H1 (cell line): ENCODE measurements around the gene MRPL32. TPM values are rescaled to one million over a fixed set of nuclear protein-coding genes. Genes with fewer than 3 reads are reported as not detected.

ENCODE experiments used
- CTCF ChIA-PET: fragments of 300-600 bp; sonication (Branson Sonifier 250); formaldehyde crosslinking; loops from one replicate; lab custom pipeline; 2021; ENCODE audit not compliant: partially characterized antibody; lab: Charles Lee
- POLR2A ChIA-PET: fragments of 300-600 bp; sonication (Branson Sonifier 250); formaldehyde crosslinking; loops from one replicate; lab custom pipeline; 2021; ENCODE audit warnings: inconsistent platforms; ENCODE audit not compliant: partially characterized antibody; lab: Charles Lee
- DNase-seq, 2 experiments: peaks; one replicate each; pipeline versions ENCODE4 v3.0.0 to v3.0.0-alpha.2; 2010 to 2022; ENCODE audit warnings: low spot score in 2 of 2, low read depth in 1 of 2, mixed read lengths in 1 of 2
- FAIRE-seq: peaks from 2 replicates; lab custom pipeline; 2011; peaks lifted over from hg19 to GRCh38; lab: Jason Lieb, UNC
- H2AFZ ChIP-seq: 2 replicates; pipeline ENCODE4 v1.8.1; 2012; ENCODE audit warnings: low read length, inconsistent platforms
- H2AK5ac ChIP-seq: 2 replicates; pipeline ENCODE4 v1.6.1; 2013; ENCODE audit warnings: low read depth, low read length
- H2BK120ac ChIP-seq: replicated peaks from 2 replicates; pipeline ENCODE3; 2013; ENCODE audit warnings: low read depth, low read length, inconsistent platforms
- H2BK12ac ChIP-seq: 2 replicates; pipeline ENCODE4 v1.6.1; 2013; ENCODE audit warnings: low read depth, low read length
- H2BK15ac ChIP-seq: 2 replicates; pipeline ENCODE4 v1.6.1; 2013; ENCODE audit warnings: low read length
- H2BK20ac ChIP-seq: 2 replicates; pipeline ENCODE4 v1.6.1; 2013; ENCODE audit warnings: low read length
- H2BK5ac ChIP-seq: 2 replicates; pipeline ENCODE4 v1.6.1; 2013; ENCODE audit warnings: low read depth, low read length
- H3K14ac ChIP-seq: 2 replicates; pipeline ENCODE4 v1.6.1; 2013; ENCODE audit warnings: inconsistent platforms; ENCODE audit not compliant: insufficient read length
- H3K18ac ChIP-seq: 2 replicates; pipeline ENCODE4 v1.6.1; 2013; ENCODE audit warnings: low read length; ENCODE audit errors: extremely low read depth
- H3K23ac ChIP-seq: 2 replicates; pipeline ENCODE4 v1.6.1; 2013; ENCODE audit warnings: inconsistent platforms; ENCODE audit not compliant: insufficient read length
- H3K23me2 ChIP-seq: 2 replicates; pipeline ENCODE4 v1.6.1; 2013; ENCODE audit warnings: low read depth, low read length
- H3K27ac ChIP-seq: 2 replicates; pipeline ENCODE4 v1.6.1; 2011; ENCODE audit warnings: low read depth, low read length, inconsistent platforms
- H3K27me3 ChIP-seq, 4 experiments: replicated peaks in 1 of 4; 1 replicate in 1 of 4; 2 replicates in 3 of 4; pipeline versions ENCODE4 v1.6.1 to v1.8.1; 2011 to 2013; ENCODE audit warnings: low read length in 3 of 4, mild to moderate bottlenecking in 3 of 4, inconsistent platforms in 2 of 4, mixed read lengths in 2 of 4, moderate library complexity in 1 of 4; ENCODE audit not compliant: control insufficient read depth in 3 of 4, insufficient read depth in 3 of 4; ENCODE audit errors: extremely low read depth in 1 of 4
- H3K36me3 ChIP-seq, 4 experiments: 2 replicates each; pipeline versions ENCODE4 v1.6.1 to v1.8.1; 2011 to 2013; ENCODE audit warnings: mild to moderate bottlenecking in 4 of 4, low read length in 3 of 4, moderate library complexity in 2 of 4, control low read depth in 1 of 4, inconsistent platforms in 1 of 4; ENCODE audit not compliant: insufficient read depth in 4 of 4, control insufficient read depth in 2 of 4
- H3K4ac ChIP-seq: replicated peaks from 2 replicates; pipeline ENCODE3; 2013; ENCODE audit warnings: low read length, low read depth, mixed read lengths, inconsistent platforms; ENCODE audit not compliant: insufficient read length
- H3K4me1 ChIP-seq, 4 experiments: replicated peaks in 1 of 4; 1 replicate in 1 of 4; 2 replicates in 3 of 4; pipeline versions ENCODE4 v1.6.1 to v1.8.1; 2011 to 2013; ENCODE audit warnings: low read length in 3 of 4, inconsistent platforms in 2 of 4, mixed read lengths in 1 of 4; ENCODE audit not compliant: insufficient read depth in 4 of 4, control insufficient read depth in 3 of 4
- H3K4me2 ChIP-seq, 2 experiments: 2 replicates each; pipeline versions ENCODE4 v1.6.1 to v1.8.1; 2011 to 2013; ENCODE audit warnings: low read depth in 2 of 2, low read length in 2 of 2, control low read depth in 1 of 2, inconsistent platforms in 1 of 2, mild to moderate bottlenecking in 1 of 2; ENCODE audit not compliant: insufficient read depth in 1 of 2
- H3K4me3 ChIP-seq, 4 experiments: fragments of 200-600, 300-600 bp in 1 of 4; sonication (generic), shearing (Covaris generic), sonication (Bioruptor Twin) in 1 of 4; 2 replicates each; pipeline versions ENCODE4 v1.5.1 to v1.8.1; 2011 to 2016; ENCODE audit warnings: low read length in 4 of 4, low read depth in 3 of 4, control low read depth in 2 of 4, inconsistent platforms in 2 of 4, mild to moderate bottlenecking in 2 of 4, mixed read lengths in 1 of 4, moderate library complexity in 1 of 4; ENCODE audit not compliant: insufficient read depth in 2 of 4; ENCODE audit errors: extremely low read depth in 1 of 4
- H3K56ac ChIP-seq: replicated peaks from 2 replicates; pipeline ENCODE3; 2013; ENCODE audit warnings: low read depth, mild to moderate bottlenecking, mixed read lengths, low read length, inconsistent platforms; ENCODE audit not compliant: insufficient read length
- H3K79me1 ChIP-seq: 2 replicates; pipeline ENCODE4 v1.6.1; 2013; ENCODE audit warnings: low read depth, low read length, control low read depth
- H3K79me2 ChIP-seq, 2 experiments: 2 replicates each; pipeline versions ENCODE4 v1.6.1 to v1.8.1; 2012 to 2013; ENCODE audit warnings: low read length in 2 of 2, mild to moderate bottlenecking in 2 of 2, inconsistent platforms in 1 of 2; ENCODE audit not compliant: insufficient read depth in 2 of 2, control insufficient read depth in 1 of 2
- H3K9ac ChIP-seq, 4 experiments: replicated peaks in 1 of 4; 1 replicate in 1 of 4; 2 replicates in 3 of 4; pipeline versions ENCODE4 v1.6.1 to v1.8.1; 2011 to 2013; ENCODE audit warnings: low read depth in 3 of 4, low read length in 3 of 4, control low read depth in 2 of 4, mild to moderate bottlenecking in 2 of 4, moderate library complexity in 2 of 4, inconsistent platforms in 1 of 4; ENCODE audit errors: extremely low read depth in 1 of 4
- H3K9me3 ChIP-seq, 2 experiments: 2 replicates each; pipeline versions ENCODE4 v1.6.1 to v1.8.1; 2012 to 2013; ENCODE audit warnings: mild to moderate bottlenecking in 2 of 2, moderate library complexity in 2 of 2, control low read depth in 1 of 2, inconsistent platforms in 1 of 2, low read depth in 1 of 2, low read length in 1 of 2, mixed read lengths in 1 of 2; ENCODE audit not compliant: insufficient read depth in 2 of 2
- H4K20me1 ChIP-seq, 2 experiments: replicated peaks in 1 of 2; 2 replicates each; pipeline versions ENCODE3 to v1.8.1; 2011 to 2013; ENCODE audit warnings: inconsistent platforms in 2 of 2, low read length in 2 of 2, mild to moderate bottlenecking in 1 of 2; ENCODE audit not compliant: insufficient read depth in 2 of 2, control insufficient read depth in 1 of 2
- H4K5ac ChIP-seq: 2 replicates; pipeline ENCODE4 v1.6.1; 2013; ENCODE audit warnings: low read length, low read depth, mixed read lengths, inconsistent platforms; ENCODE audit not compliant: insufficient read length
- H4K8ac ChIP-seq: 2 replicates; pipeline ENCODE4 v1.8.0; 2013; ENCODE audit warnings: mild to moderate bottlenecking, moderate library complexity, low read length, inconsistent platforms; ENCODE audit not compliant: insufficient read depth; ENCODE audit errors: extremely low read depth
- H4K91ac ChIP-seq: replicated peaks from 2 replicates; pipeline ENCODE3; 2013; ENCODE audit warnings: low read length, mixed read lengths, inconsistent platforms; ENCODE audit not compliant: insufficient read length
- CTBP2 ChIP-seq: IDR thresholded peaks from 2 replicates; pipeline ENCODE4 v1.7.0; 2011; ENCODE audit warnings: borderline replicate concordance, mild to moderate bottlenecking, moderate library complexity, mixed read lengths, low read length; ENCODE audit not compliant: insufficient read depth, insufficient read length
- EGR1 ChIP-seq: IDR thresholded peaks from 2 replicates; pipeline ENCODE4 v1.6.1; 2011; ENCODE audit warnings: low read depth, low read length, borderline replicate concordance
- HDAC6 ChIP-seq: IDR thresholded peaks from one replicate; pipeline ENCODE4 v1.7.1; 2012; ENCODE audit warnings: low read depth, mild to moderate bottlenecking, inconsistent platforms, low read length, moderate library complexity
- MAX ChIP-seq: IDR thresholded peaks from 2 replicates; pipeline ENCODE4 v1.6.1; 2012; ENCODE audit warnings: inconsistent platforms
- NANOG ChIP-seq: IDR thresholded peaks from 2 replicates; pipeline ENCODE4 v1.6.1; 2011; ENCODE audit warnings: low read length, low read depth, mild to moderate bottlenecking, inconsistent platforms; ENCODE audit not compliant: insufficient read depth, poor library complexity, severe bottlenecking
- NRF1 ChIP-seq: IDR thresholded peaks from 2 replicates; pipeline ENCODE4 v1.6.1; 2011; ENCODE audit warnings: mild to moderate bottlenecking, low read depth, low read length, improper control_type of control experiment
- POU5F1 ChIP-seq: IDR thresholded peaks from 2 replicates; pipeline ENCODE4 v1.6.1; 2011; ENCODE audit warnings: low read depth, mild to moderate bottlenecking, low read length, moderate library complexity
- RAD21 ChIP-seq, 2 experiments: IDR thresholded peaks in 1 of 2; conservative IDR thresholded peaks in 1 of 2; 2 replicates each; pipeline ENCODE4 v1.6.1; 2011; ENCODE audit warnings: low read depth in 2 of 2, low read length in 2 of 2, improper control_type of control experiment in 1 of 2, inconsistent platforms in 1 of 2, mild to moderate bottlenecking in 1 of 2, moderate library complexity in 1 of 2
- RNF2 ChIP-seq: fragments of 200-900, 300-1000 bp; sonication (generic); IDR thresholded peaks from 2 replicates; pipeline ENCODE4 v1.7.1; 2016; ENCODE audit warnings: borderline replicate concordance, low read depth, mild to moderate bottlenecking, antibody characterized with exemption, low read length; ENCODE audit not compliant: poor library complexity, severe bottlenecking; ENCODE audit errors: missing control alignments
- SUZ12 ChIP-seq: fragments of 200-600 bp; sonication (generic); IDR thresholded peaks from 2 replicates; pipeline ENCODE4 v1.6.1; 2012; ENCODE audit warnings: mild to moderate bottlenecking, inconsistent platforms, low read length, moderate library complexity, mixed read lengths
- TBP ChIP-seq: IDR thresholded peaks from 2 replicates; pipeline ENCODE4 v1.6.1; 2011; ENCODE audit warnings: low read depth, low read length, improper control_type of control experiment
- WGBS, 2 experiments: shearing (Covaris generic) in 1 of 2; methylation state at CpG; one replicate each; pipeline versions ENCODE4 v1.1.6 to v1.1.7; 2013 to 2015; ENCODE audit warnings: low lambda C conversion rate in 2 of 2, mixed read lengths in 2 of 2, inconsistent platforms in 1 of 2, low coverage in 1 of 2, missing lambda C conversion rate in 1 of 2; ENCODE audit not compliant: insufficient replicate concordance in 2 of 2, insufficient coverage in 1 of 2, insufficient read length in 1 of 2; ENCODE audit errors: extremely low coverage in 1 of 2, missing lambda C conversion rate in 1 of 2; 5-methylcytosine and 5-hydroxymethylcytosine counted together
- polyA plus RNA-seq, 7 experiments: library from polyadenylated mRNA; depleted of rRNA in 3 of 7; stranded (reverse) in 5 of 7; unstranded in 2 of 7; fragments of >200 nt in 5 of 7; fragments of 200-250 nt in 2 of 7; gene quantifications; 1 replicate in 5 of 7; 2 replicates in 1 of 7; 4 replicates in 1 of 7; pipeline versions ENCODE4 v1.2.1 to v1.2.3, GENCODE V29; 2011 to 2013; ENCODE audit warnings: missing spikeins in 2 of 7, mixed read lengths in 2 of 7
- total RNA-seq: library from RNA; stranded (reverse); fragmentation: NEBNext Ultra II Directional; extraction: Animal tissue kit (Norgen Biotek cat#: 25700); gene quantifications from 2 replicates; pipeline ENCODE4 v1.2.1, GENCODE V29; 2021

The MRPL32 gene
- total and polyA plus RNA-seq, 2 of the 8 experiments (the other 6 are each of a cell fraction or from before 2014, with no cell fraction given): 50.9 to 97.2 TPM

- Histone ChIP-seq H3K4me1 (no peaks in the 10 kb centered on the region), H2BK12ac (no peak overlapping the region), H3K9ac (no peak overlapping the region), H3K56ac (no peak overlapping the region), H3K4me2 (no peak overlapping the region), H2BK5ac (no peak overlapping the region), H4K20me1 (peaks cover 0 to 5% of the 10 kb centered on the region in 2 experiments), H3K79me2 (peaks cover 0 to 25% of the 10 kb centered on the region in 2 experiments; a peak in 2 of 4 replicates), H2BK15ac (no peak overlapping the region), H3K27me3 (no peaks in the 10 kb centered on the region), H3K23ac (no peak overlapping the region), H2BK120ac (no peak overlapping the region), H3K36me3 (peaks cover 25 to 92% (median 70%) of the 10 kb centered on the region in 4 experiments), H3K4ac (no peak overlapping the region), H2AFZ (no peak overlapping the region), H2AK5ac (no peak overlapping the region), H3K23me2 (no peaks in the 10 kb centered on the region), H3K14ac (no peak overlapping the region), H4K5ac (no peak overlapping the region), H3K18ac (no peak overlapping the region), H3K4me3 (no peak overlapping the region), H3K27ac (no peak overlapping the region), H2BK20ac (no peak overlapping the region), H4K8ac (no peak overlapping the region), H3K79me1 (no peaks in the 10 kb centered on the region), H4K91ac (no peak overlapping the region), H3K9me3 (no peaks in the 10 kb centered on the region)
- FAIRE-seq (no peak), DNase-seq (no peak)
- CTCF ChIA-PET: no interaction called here
- WGBS, 2 experiments: 87% methylated on average over 3 of the region's 3 CpGs; no CpG with 5 or more reads in 1 of the 2 experiments
- POLR2A ChIA-PET: interaction anchor here (1.3 to 13.6 kb wide), 3 partner anchors 6 to 19 kb away, joined by 3 to 112 read pairs (median 8); partner anchors contain the start of genes C7orf25, MRPL32 and PSMA2
- TF ChIP-seq TBP: no peak
- TF ChIP-seq RNF2: no peak
- no peak for TF ChIP-seq RAD21 (IDR thresholded peaks at IDR 0.05 in 1 of 2, conservative IDR thresholded peaks at IDR 0.05 in 1 of 2; ENCODE audit: low read depth in 2 of 2, low read length in 2 of 2)
- no peak for TF ChIP-seq SUZ12
- no peak for TF ChIP-seq POU5F1
- TF ChIP-seq NANOG: no peak
- no peak for TF ChIP-seq NRF1
- TF ChIP-seq CTBP2: no peak
- no peak for TF ChIP-seq HDAC6
- TF ChIP-seq MAX: no peak
- no peak for TF ChIP-seq EGR1
Measured at GRCh38 chr7:42922017-42922753, 10.0 kb upstream of the MRPL32 start.
